B cell (primary cell): ENCODE results near the gene PDE11A. TPM values are rescaled to one million over a fixed set of nuclear protein-coding genes. Genes with fewer than 3 reads are reported as not detected.

Experiments used
- ATAC-seq: fragments of 200-7000 bp; cut with Tn5 transposase; one replicate; pipeline ENCODE4 v1.10.0; 2021; ENCODE audit warnings: low read depth, mild to moderate bottlenecking, moderate number of reproducible peaks, moderate library complexity
- CTCF ChIA-PET: fragments of 350-600 bp; sonication (Branson Sonifier 250); formaldehyde crosslinking; loops from one replicate; lab custom pipeline; 2021; ENCODE audit warnings: antibody characterized with exemption, inconsistent platforms; lab: Charles Lee
- POLR2A ChIA-PET: fragments of 350-600 bp; sonication (Branson Sonifier 250); formaldehyde crosslinking; loops from one replicate; lab custom pipeline; 2021; ENCODE audit warnings: antibody characterized with exemption; lab: Charles Lee
- DNase-seq: peaks from one replicate; pipeline ENCODE4 v3.0.0; 2013
- H2AFZ ChIP-seq: 2 replicates; pipeline ENCODE4 v1.6.1; 2012; ENCODE audit warnings: mild to moderate bottlenecking, low read depth, low read length; ENCODE audit not compliant: insufficient read depth, poor library complexity, severe bottlenecking
- H3K27ac ChIP-seq, 2 donors: 1 replicate in 1 of 2; 2 replicates in 1 of 2; pipeline ENCODE4 v1.5.1; 2012 to 2013; ENCODE audit warnings: low read length in 2 of 2, mild to moderate bottlenecking in 2 of 2, moderate library complexity in 1 of 2
- H3K27me3 ChIP-seq, 4 experiments: fragments of 200-600 bp in 1 of 4; sonication (generic) in 1 of 4; replicated peaks in 1 of 4; 1 replicate in 2 of 4; 2 replicates in 2 of 4; pipeline versions ENCODE4 v1.6.1 to v1.7.0; 2013 to 2016; ENCODE audit warnings: low read length in 3 of 4, mild to moderate bottlenecking in 2 of 4, mixed read lengths in 1 of 4, moderate library complexity in 1 of 4; ENCODE audit not compliant: insufficient read depth in 4 of 4, control insufficient read depth in 3 of 4; ENCODE audit errors: control extremely low read depth in 1 of 4
- H3K36me3 ChIP-seq, 2 experiments: replicated peaks in 1 of 2; 1 replicate in 1 of 2; 2 replicates in 1 of 2; pipeline versions ENCODE4 v1.6.1 to v1.7.1; 2013; ENCODE audit warnings: low read length in 1 of 2; ENCODE audit not compliant: insufficient read depth in 2 of 2, control insufficient read depth in 1 of 2; ENCODE audit errors: control extremely low read depth in 1 of 2, extremely low read depth in 1 of 2
- H3K4me1 ChIP-seq, 2 donors: fragments of 200-600 bp in 1 of 2; sonication (generic) in 1 of 2; 1 replicate in 1 of 2; 2 replicates in 1 of 2; pipeline versions ENCODE4 v1.5.1 to v1.6.1; 2013 to 2017; ENCODE audit warnings: low read length in 2 of 2; ENCODE audit not compliant: control insufficient read depth in 2 of 2, insufficient read depth in 2 of 2
- H3K4me2 ChIP-seq: replicated peaks from 2 replicates; pipeline ENCODE3; 2012; ENCODE audit warnings: mild to moderate bottlenecking, low read depth, low read length; ENCODE audit not compliant: poor library complexity, severe bottlenecking
- H3K4me3 ChIP-seq, 5 experiments: fragments of 200-600 bp in 1 of 5; sonication (generic) in 1 of 5; 1 replicate in 3 of 5; 2 replicates in 2 of 5; pipeline versions ENCODE4 v1.5.1 to v1.7.0; 2011 to 2016; ENCODE audit warnings: low read length in 4 of 5, mild to moderate bottlenecking in 4 of 5, low read depth in 2 of 5, control low read depth in 1 of 5, moderate library complexity in 1 of 5; ENCODE audit not compliant: insufficient read depth in 1 of 5; ENCODE audit errors: control extremely low read depth in 1 of 5, extremely low read depth in 1 of 5
- H3K79me2 ChIP-seq: fragments of 200-600 bp; sonication (generic); one replicate; pipeline ENCODE4 v1.6.0; 2016; ENCODE audit warnings: low read length; ENCODE audit not compliant: control insufficient read depth, insufficient read depth
- H3K9ac ChIP-seq: fragments of 200-600 bp; sonication (generic); 2 replicates; pipeline ENCODE4 v1.6.1; 2017; ENCODE audit warnings: mild to moderate bottlenecking, low read length, moderate library complexity
- H3K9me3 ChIP-seq, 3 donors: one replicate each; pipeline versions ENCODE4 v1.6.1 to v1.7.1; 2013; ENCODE audit warnings: low read length in 2 of 3; ENCODE audit not compliant: control insufficient read depth in 2 of 3, insufficient read depth in 1 of 3; ENCODE audit errors: control extremely low read depth in 1 of 3
- H4K20me1 ChIP-seq: 2 replicates; pipeline ENCODE4 v1.6.0; 2012; ENCODE audit warnings: mild to moderate bottlenecking, low read length; ENCODE audit not compliant: insufficient read depth, control insufficient read depth, poor library complexity, severe bottlenecking
- H3K27ac Mint-ChIP-seq: one replicate; pipeline ENCODE4 v1.8.0; 2021; ENCODE audit warnings: mixed read lengths
- H3K27me3 Mint-ChIP-seq: one replicate; pipeline ENCODE4 v1.8.0; 2021; ENCODE audit warnings: mixed read lengths
- H3K4me1 Mint-ChIP-seq: one replicate; pipeline ENCODE4 v1.8.0; 2021; ENCODE audit warnings: mixed read lengths
- H3K4me3 Mint-ChIP-seq: one replicate; pipeline ENCODE4 v1.8.0; 2021; ENCODE audit warnings: mixed read lengths
- H3K9me3 Mint-ChIP-seq: one replicate; pipeline ENCODE4 v1.8.0; 2022; ENCODE audit warnings: mixed read lengths; ENCODE audit not compliant: insufficient read depth
- CTCF ChIP-seq: fragments of 200-600 bp; IDR thresholded peaks from one replicate; pipeline ENCODE4 v1.8.0; 2022; ENCODE audit warnings: antibody characterized with exemption, mild to moderate bottlenecking
- EZH2 ChIP-seq: IDR thresholded peaks from 2 replicates; pipeline ENCODE4 v1.6.1; 2012; ENCODE audit warnings: borderline replicate concordance, low read depth, mild to moderate bottlenecking, moderate library complexity, low read length; ENCODE audit not compliant: insufficient read depth, poor library complexity, severe bottlenecking
- WGBS: methylation state at CpG from one replicate; pipeline ENCODE4 v1.1.5; 2013; ENCODE audit warnings: missing lambda C conversion rate; ENCODE audit not compliant: insufficient coverage; 5-methylcytosine and 5-hydroxymethylcytosine counted together
- intact Hi-C: fragments of 100-400 bp; cut with micrococcal nuclease; formaldehyde crosslinking; loops from one replicate; pipeline ENCODE4 v1.10.0; 2022
- polyA plus RNA-seq: library from polyadenylated mRNA; depleted of rRNA; stranded (reverse); fragments of >200 nt; gene quantifications from 2 replicates; pipeline ENCODE4 v1.2.3, GENCODE V29; 2012
- total RNA-seq, 2 donors: library from RNA; stranded (reverse); fragments of 120-200 nt in 1 of 2; gene quantifications; 1 replicate in 1 of 2; 2 replicates in 1 of 2; pipeline versions ENCODE4 v1.2.3 to v1.2.4, GENCODE V29; 2013 to 2022

Gene PDE11A
- total and polyA plus RNA-seq, 2 donors (not counting 1 experiment from before 2014, with no cell fraction given) = 0.25 TPM; not detected in 1

- TF ChIP-seq CTCF (no peak), EZH2 (no peak)
- Histone ChIP-seq H3K9ac (no peak overlapping the region), H4K20me1 (no peaks in the 10 kb centered on the region), H3K4me1 (no peaks in the 10 kb centered on the region), H3K4me2 (no peak overlapping the region), H3K27me3 (peaks cover 0 to 4% (median 0%) of the 10 kb centered on the region in 4 experiments), H2AFZ (no peak overlapping the region), H3K79me2 (no peaks in the 10 kb centered on the region), H3K36me3 (no peaks in the 10 kb centered on the region), H3K9me3 (no peaks in the 10 kb centered on the region), H3K27ac (no peak overlapping the region), H3K4me3 (no peak overlapping the region)
- Mint-ChIP-seq H3K4me1 (no peaks in the 10 kb centered on the region), H3K27ac (no peak overlapping the region), H3K4me3 (no peak overlapping the region), H3K27me3 (peaks cover 10% of the 10 kb centered on the region), H3K9me3 (no peaks in the 10 kb centered on the region)
- POLR2A ChIA-PET = no interaction called here
- ATAC-seq (no peak), DNase-seq (no peak)
- WGBS = 69% methylated on average over 2 of the region's 2 CpGs
- intact Hi-C loops = no loop called here
- CTCF ChIA-PET = no interaction called here
These were observed 13.5 kb downstream of the PDE11A start for GRCh38 chr2:178059111-178059510.

- Mint-ChIP-seq H3K4me1 (no peaks in the 10 kb centered on the region), H3K9me3 (no peaks in the 10 kb centered on the region), H3K27me3 (peaks cover 4% of the 10 kb centered on the region), H3K4me3 (no peak overlapping the region), H3K27ac (no peak overlapping the region)
- no peak overlapping the region for H3K27ac ChIP-seq
- no peaks in the 10 kb centered on the region for H3K9me3 ChIP-seq
- TF ChIP-seq CTCF = no peak
- TF ChIP-seq EZH2 = no peak
- WGBS = 67% methylated on average over 1 of the region's 2 CpGs
- H3K79me2 ChIP-seq = no peaks in the 10 kb centered on the region
- no peak overlapping the region for H3K9ac ChIP-seq
- ATAC-seq = no peak
- no peak for DNase-seq
- no peak overlapping the region for H2AFZ ChIP-seq
- H3K27me3 ChIP-seq = no peaks in the 10 kb centered on the region
- ChIA-PET CTCF (no interaction called here), POLR2A (no interaction called here)
- H4K20me1 ChIP-seq = no peaks in the 10 kb centered on the region
- no peak overlapping the region for H3K4me2 ChIP-seq
- H3K4me1 ChIP-seq = no peaks in the 10 kb centered on the region
- intact Hi-C loops = no loop called here
- no peaks in the 10 kb centered on the region for H3K36me3 ChIP-seq
- H3K4me3 ChIP-seq = no peak overlapping the region
These were observed 15.3 kb downstream of the PDE11A start for GRCh38 chr2:178057179-178057680.
